ENCODE data around the gene NT5C3B. TPM values are rescaled to one million over a fixed set of nuclear protein-coding genes. Genes with fewer than 3 reads are reported as not detected.

NT5C3B gene
- total RNA-seq, 1 experiment from 2014 or later, result 118 TPM

- in situ Hi-C loops (cut with HindIII; ENCODE audit: low pct_unique_long_range_greater_than_20kb, low sequenced_read_pairs), result no loop called here
- H3K36me3 ChIP-seq (ENCODE audit: control insufficient read depth, insufficient read depth, low read length), result no peaks in the 10 kb centered on the region
- no peak overlapping the region for H3K4me3 ChIP-seq (ENCODE audit: low read depth in 2 of 2, low read length in 2 of 2)
- ATAC-seq, result no peak
- TF ChIP-seq TCF7L2 (IDR thresholded peaks at IDR 0.05; ENCODE audit: low read depth, low read length), result no peak
- no peak for TF ChIP-seq REST (IDR thresholded peaks at IDR 0.05; ENCODE audit: insufficient read depth in 1 of 2, low read depth in 2 of 2, low read length in 1 of 2)
- H3K27me3 ChIP-seq (ENCODE audit: control insufficient read depth, insufficient read depth, low read length), result no peaks in the 10 kb centered on the region
- H3K27ac ChIP-seq (ENCODE audit: low read length), result 0 out of 2 replicates have a peak overlapping the region, but pooled peaks have one; percentile 1
- DNase-seq (ENCODE audit: low read depth, low spot score), result no peak
- BruUV-seq (replicated peaks), result no TSS peak
- H3K4me1 ChIP-seq (ENCODE audit: control insufficient read depth, insufficient read depth, low read length), result peaks cover 71% of the 10 kb centered on the region
- CTCF ChIA-PET, result interaction anchor here (0.6 kb wide), 1 partner anchor 11 kb away, joined by 3 read pairs; no protein-coding TSS in a partner anchor
- POLR2A ChIA-PET, result interaction anchor here (0.6 to 0.7 kb wide), 2 partner anchors 8 to 10 kb away, joined by 6 to 7 read pairs; no protein-coding TSS in a partner anchor
- no peaks in the 10 kb centered on the region for H3K9me3 ChIP-seq (ENCODE audit: control insufficient read depth, insufficient read depth, low read depth, low read length)
- intact Hi-C loops (cut with micrococcal nuclease; ENCODE audit: unreplicated experiment), result loop anchor here (2.0 kb wide), 1 partner anchor 21 kb away; no protein-coding TSS in a partner anchor
Observed at GRCh38 chr17:41779954-41780353, 56.1 kb downstream of the NT5C3B start.

- Histone ChIP-seq H3K9me3 (ENCODE audit: control insufficient read depth, insufficient read depth, low read depth, low read length) (no peaks in the 10 kb centered on the region), H3K4me1 (ENCODE audit: control insufficient read depth, insufficient read depth, low read length) (peaks cover 72% of the 10 kb centered on the region), H3K27ac (ENCODE audit: low read length) (peak overlapping the region; percentile 94), H3K4me3 (ENCODE audit: low read depth in 2 of 2, low read length in 2 of 2) (peak overlapping the region; percentile 1 to 17; a peak in 2 of 4 replicates), H3K36me3 (ENCODE audit: control insufficient read depth, insufficient read depth, low read length) (no peaks in the 10 kb centered on the region), H3K27me3 (ENCODE audit: control insufficient read depth, insufficient read depth, low read length) (no peaks in the 10 kb centered on the region)
- in situ Hi-C loops (cut with HindIII; ENCODE audit: low pct_unique_long_range_greater_than_20kb, low sequenced_read_pairs) (no loop called here), intact Hi-C loops (cut with micrococcal nuclease; ENCODE audit: unreplicated experiment) (loop anchor here (2.0 kb wide), 1 partner anchor 23 kb away; no protein-coding TSS in a partner anchor)
- ATAC-seq (peak; percentile 87), DNase-seq (ENCODE audit: low read depth, low spot score) (peak; percentile 69)
- CTCF ChIA-PET, result interaction anchor here (0.6 to 1.9 kb wide), 5 partner anchors 8 to 314 kb away, joined by 3 to 26 read pairs (median 6); partner anchors contain the start of gene JUP
- BruUV-seq (replicated peaks), result no TSS peak
- TF ChIP-seq CTCF (IDR thresholded peaks at IDR 0.05) (no peak), POLR2AphosphoS5 (IDR thresholded peaks at IDR 0.05; ENCODE audit: low read depth, low read length) (peak; percentile 79), SIN3A (IDR thresholded peaks at IDR 0.05; ENCODE audit: borderline replicate concordance, insufficient read depth, low read depth, low read length) (no peak; the same call in 1 of the 2 replicates), REST (IDR thresholded peaks at IDR 0.05; ENCODE audit: insufficient read depth in 1 of 2, low read depth in 2 of 2, low read length in 1 of 2) (no peak; a peak in 1 of 4 replicates), TCF7L2 (IDR thresholded peaks at IDR 0.05; ENCODE audit: low read depth, low read length) (peak; percentile 83)
- POLR2A ChIA-PET, result interaction anchor here (0.7 to 1.9 kb wide), 4 partner anchors 9 to 27 kb away, joined by 3 to 14 read pairs (median 4); partner anchors contain the start of gene JUP
Observed at GRCh38 chr17:41777574-41778188, 58.4 kb downstream of the NT5C3B start.
